Renal cortical epithelial cell (primary cell): ENCODE data around the gene EPHA8. TPM values are rescaled to one million over a fixed set of nuclear protein-coding genes. Genes with fewer than 3 reads are reported as not detected.

ENCODE experiments used
- DNase-seq: peaks from one replicate; pipeline ENCODE4 v3.0.0-alpha.2; 2011; ENCODE audit warnings: low read depth
- total RNA-seq: library from RNA; depleted of rRNA; stranded (reverse); fragments of >200 nt; gene quantifications from 2 replicates; pipeline ENCODE4 v1.2.3, GENCODE V29; 2014

The EPHA8 gene
- total RNA-seq, 1 donor from 2014 or later: not detected

GRCh38 chr1:22618056-22618455 is 54.8 kb downstream of the EPHA8 start:
- no peak for DNase-seq

GRCh38 chr1:22619252-22619651 is 56.0 kb downstream of the EPHA8 start:
- DNase-seq: no peak

- DNase-seq: no peak
These were observed 56.5 kb downstream of the EPHA8 start for GRCh38 chr1:22619798-22620197.

GRCh38 chr1:22621761-22622160 is 58.5 kb downstream of the EPHA8 start:
- no peak for DNase-seq

- no peak for DNase-seq
These were observed 62.1 kb downstream of the EPHA8 start for GRCh38 chr1:22625262-22625925.

GRCh38 chr1:22626237-22627157 is 63.2 kb downstream of the EPHA8 start:
- DNase-seq: no peak

- no peak for DNase-seq
These were observed 64.0 kb downstream of the EPHA8 start for GRCh38 chr1:22627331-22627730.

- no peak for DNase-seq
These were observed 65.6 kb downstream of the EPHA8 start for GRCh38 chr1:22628698-22629444.

GRCh38 chr1:22629886-22630285 is 66.6 kb downstream of the EPHA8 start:
- DNase-seq: no peak

GRCh38 chr1:22633697-22634463 is 70.6 kb downstream of the EPHA8 start:
- DNase-seq: no peak

GRCh38 chr1:22635436-22635835 is 72.1 kb downstream of the EPHA8 start:
- DNase-seq: no peak

GRCh38 chr1:22636353-22636752 is 73.1 kb downstream of the EPHA8 start, which contains the start of gene C1QA:
C1QA (plus strand) TSS chr1:22636628; CDS start chr1:22637617, 989 bp downstream.
- DNase-seq: no peak

GRCh38 chr1:22636927-22637326 is 73.6 kb downstream of the EPHA8 start:
- DNase-seq: no peak

GRCh38 chr1:22637907-22638445 is 74.7 kb downstream of the EPHA8 start:
- DNase-seq: no peak

GRCh38 chr1:22638476-22639234 is 75.4 kb downstream of the EPHA8 start:
- no peak for DNase-seq

GRCh38 chr1:22639286-22639685 is 76.0 kb downstream of the EPHA8 start:
- peak; percentile 4 for DNase-seq

GRCh38 chr1:22641247-22641646 is 78.0 kb downstream of the EPHA8 start:
- no peak for DNase-seq

GRCh38 chr1:22641906-22642636 is 78.8 kb downstream of the EPHA8 start:
- DNase-seq: no peak

GRCh38 chr1:22643381-22643780 is 80.1 kb downstream of the EPHA8 start, which contains the start of gene C1QC:
C1QC (plus strand) TSS chr1:22643633; CDS start chr1:22644024, 391 bp downstream.
- DNase-seq: no peak

- DNase-seq: no peak
These were observed 80.6 kb downstream of the EPHA8 start for GRCh38 chr1:22643928-22644327.
